OCI-LY7 (cell line): ENCODE results near the gene MAP4K2.

Experiments
- EZH2phosphoT487 ChIP-seq: fragments of 200-600 bp; sonication (generic); IDR thresholded peaks from 2 replicates; pipeline ENCODE4 v1.6.1; 2018; ENCODE audit warnings: low read depth, borderline replicate concordance, mild to moderate bottlenecking, mixed run types, antibody characterized with exemption, low read length, moderate library complexity, mixed read lengths
- TF ChIP-seq, protein P1 (sequence below): fragments of 200-600 bp; sonication (generic); conservative IDR thresholded peaks from 2 replicates; pipeline ENCODE4 v1.5.1; 2014; ENCODE audit warnings: mild to moderate bottlenecking, antibody characterized with exemption, low read length, moderate library complexity, mixed read lengths

GRCh38 chr11:64786308-64786707, 16.7 kb downstream of the MAP4K2 start:
- TF ChIP-seq, protein P1, sequence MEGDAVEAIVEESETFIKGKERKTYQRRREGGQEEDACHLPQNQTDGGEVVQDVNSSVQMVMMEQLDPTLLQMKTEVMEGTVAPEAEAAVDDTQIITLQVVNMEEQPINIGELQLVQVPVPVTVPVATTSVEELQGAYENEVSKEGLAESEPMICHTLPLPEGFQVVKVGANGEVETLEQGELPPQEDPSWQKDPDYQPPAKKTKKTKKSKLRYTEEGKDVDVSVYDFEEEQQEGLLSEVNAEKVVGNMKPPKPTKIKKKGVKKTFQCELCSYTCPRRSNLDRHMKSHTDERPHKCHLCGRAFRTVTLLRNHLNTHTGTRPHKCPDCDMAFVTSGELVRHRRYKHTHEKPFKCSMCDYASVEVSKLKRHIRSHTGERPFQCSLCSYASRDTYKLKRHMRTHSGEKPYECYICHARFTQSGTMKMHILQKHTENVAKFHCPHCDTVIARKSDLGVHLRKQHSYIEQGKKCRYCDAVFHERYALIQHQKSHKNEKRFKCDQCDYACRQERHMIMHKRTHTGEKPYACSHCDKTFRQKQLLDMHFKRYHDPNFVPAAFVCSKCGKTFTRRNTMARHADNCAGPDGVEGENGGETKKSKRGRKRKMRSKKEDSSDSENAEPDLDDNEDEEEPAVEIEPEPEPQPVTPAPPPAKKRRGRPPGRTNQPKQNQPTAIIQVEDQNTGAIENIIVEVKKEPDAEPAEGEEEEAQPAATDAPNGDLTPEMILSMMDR, result no peak
- no peak for TF ChIP-seq EZH2phosphoT487
